KBM-7 (cell line): ENCODE data around the gene TBXAS1.

Experiments
- DNase-seq: peaks from one replicate; pipeline ENCODE4 v3.0.0-alpha.2; 2015
- in situ Hi-C: fragments of 300-500 bp; cut with MboI; formaldehyde crosslinking; loops from 2 replicates; pipeline ENCODE4 v1.14.3; 2020; ENCODE audit warnings: low sequenced_read_pairs, low pct_unique_long_range_greater_than_20kb, mixed read lengths

The TBXAS1 gene

GRCh38 chr7:140022582-140023211 is 193.6 kb downstream of the TBXAS1 start:
- in situ Hi-C loops = loop anchor here (25.0 kb wide), 2 partner anchors 315 to 385 kb away; no protein-coding TSS in a partner anchor

GRCh38 chr7:140023728-140024127 is 194.7 kb downstream of the TBXAS1 start:
- DNase-seq = no peak
- in situ Hi-C loops = loop anchor here (25.0 kb wide), 2 partner anchors 314 to 386 kb away; no protein-coding TSS in a partner anchor

More at GRCh38 chr7:140022582-140023211, 193.6 kb downstream of the TBXAS1 start:
- no peak for DNase-seq

- in situ Hi-C loops = loop anchor here (25.0 kb wide), 2 partner anchors 313 to 387 kb away; no protein-coding TSS in a partner anchor
These were observed 195.5 kb downstream of the TBXAS1 start for GRCh38 chr7:140024585-140024984.

GRCh38 chr7:140025241-140025640 is 196.2 kb downstream of the TBXAS1 start:
- no peak for DNase-seq
- in situ Hi-C loops = no loop called here

More at GRCh38 chr7:140024585-140024984, 195.5 kb downstream of the TBXAS1 start:
- DNase-seq = no peak

GRCh38 chr7:140025814-140026433 is 196.9 kb downstream of the TBXAS1 start:
- in situ Hi-C loops = no loop called here

GRCh38 chr7:140026935-140027334 is 197.9 kb downstream of the TBXAS1 start:
- no peak for DNase-seq
- in situ Hi-C loops = no loop called here

More at GRCh38 chr7:140025814-140026433, 196.9 kb downstream of the TBXAS1 start:
- no peak for DNase-seq

- in situ Hi-C loops = no loop called here
- DNase-seq = no peak
These were observed 198.8 kb downstream of the TBXAS1 start for GRCh38 chr7:140027858-140028257.

- DNase-seq = no peak
- in situ Hi-C loops = no loop called here
These were observed 199.2 kb downstream of the TBXAS1 start for GRCh38 chr7:140028311-140028710.

- in situ Hi-C loops = no loop called here
- no peak for DNase-seq
These were observed 200.0 kb downstream of the TBXAS1 start for GRCh38 chr7:140029072-140029471.

- no peak for DNase-seq
- in situ Hi-C loops = no loop called here
These were observed 202.3 kb downstream of the TBXAS1 start for GRCh38 chr7:140031364-140031763.

GRCh38 chr7:140033036-140033435 is 204.0 kb downstream of the TBXAS1 start:
- in situ Hi-C loops = no loop called here
- no peak for DNase-seq

GRCh38 chr7:140033779-140034363 is 204.8 kb downstream of the TBXAS1 start:
- no peak for DNase-seq
- in situ Hi-C loops = no loop called here

- no peak for DNase-seq
- in situ Hi-C loops = no loop called here
These were observed 205.4 kb downstream of the TBXAS1 start for GRCh38 chr7:140034421-140034820.

GRCh38 chr7:140035400-140036223 is 206.5 kb downstream of the TBXAS1 start:
- DNase-seq = no peak
- in situ Hi-C loops = no loop called here

- in situ Hi-C loops = no loop called here
- peak; percentile 55 for DNase-seq
These were observed 207.3 kb downstream of the TBXAS1 start for GRCh38 chr7:140036224-140036962.

- in situ Hi-C loops = no loop called here
These were observed 210.0 kb downstream of the TBXAS1 start for GRCh38 chr7:140039066-140039465.

GRCh38 chr7:140039896-140040295 is 210.8 kb downstream of the TBXAS1 start:
- in situ Hi-C loops = no loop called here
- DNase-seq = no peak

More at GRCh38 chr7:140039066-140039465, 210.0 kb downstream of the TBXAS1 start:
- DNase-seq = no peak

GRCh38 chr7:140041659-140042385 is 212.8 kb downstream of the TBXAS1 start:
- no peak for DNase-seq
- in situ Hi-C loops = no loop called here
